Stimulated activated CD4-positive, alpha-beta T cell treated with anti-CD3 and anti-CD28 coated beads, Interleukin-15, amount 100 ng/mL, for 24 hours (primary cell): ENCODE results near the gene CSNK2B.

Experiments used
- DNase-seq: peaks from one replicate; pipeline ENCODE4 v3.0.0-alpha.2; 2020

Gene CSNK2B

GRCh38 chr6:31717499-31718222 is 51.8 kb downstream of the CSNK2B start:
- DNase-seq: no peak

DNA sequence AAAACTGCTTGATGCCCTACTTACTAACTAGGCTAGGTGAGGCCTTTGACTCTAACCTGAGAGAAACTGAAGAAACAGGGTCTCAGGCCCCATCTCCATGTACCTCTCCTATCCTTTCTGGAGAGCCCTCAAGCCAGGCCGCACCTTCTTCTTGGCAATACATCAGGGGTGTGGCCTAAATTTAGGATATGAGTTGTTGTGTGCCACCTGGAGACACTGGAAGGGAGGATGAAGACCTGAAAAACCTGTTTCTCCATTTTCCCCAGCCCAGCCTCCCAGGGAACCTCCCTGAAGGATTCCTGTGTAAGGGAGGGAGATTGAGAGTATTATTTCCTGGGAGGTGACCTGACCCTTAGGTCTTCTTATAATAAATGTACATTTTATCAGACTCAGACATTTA is 52.4 kb downstream of the CSNK2B start:
- DNase-seq: no peak

DNA sequence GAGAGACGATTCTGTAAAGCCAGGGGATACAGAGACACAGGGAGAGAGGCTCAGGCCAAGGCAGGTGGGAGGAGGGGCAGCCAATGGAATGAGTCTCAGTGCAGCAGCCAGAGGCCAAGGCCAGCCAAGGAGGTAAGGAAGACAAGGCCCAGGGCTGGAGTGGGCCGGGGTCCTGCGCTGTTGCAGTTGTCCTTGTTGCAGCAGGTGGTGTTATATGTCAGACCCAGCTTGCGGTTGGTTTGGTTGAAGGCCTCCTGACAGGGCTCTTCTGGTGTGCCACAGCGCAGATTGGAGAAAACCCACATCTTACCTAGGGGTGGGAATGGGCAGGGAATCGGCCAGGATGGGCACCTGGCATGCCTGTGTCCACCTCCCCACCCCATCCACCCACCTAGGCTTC is 53.1 kb downstream of the CSNK2B start:
- no peak for DNase-seq
